ENCODE data around the gene SLC30A4.
"Not testable (repeated sequence)": the region's sequence is repeated elsewhere in the genome, so short reads cannot be mapped to it uniquely, and the experiment has no call there.

SLC30A4 gene

DNA sequence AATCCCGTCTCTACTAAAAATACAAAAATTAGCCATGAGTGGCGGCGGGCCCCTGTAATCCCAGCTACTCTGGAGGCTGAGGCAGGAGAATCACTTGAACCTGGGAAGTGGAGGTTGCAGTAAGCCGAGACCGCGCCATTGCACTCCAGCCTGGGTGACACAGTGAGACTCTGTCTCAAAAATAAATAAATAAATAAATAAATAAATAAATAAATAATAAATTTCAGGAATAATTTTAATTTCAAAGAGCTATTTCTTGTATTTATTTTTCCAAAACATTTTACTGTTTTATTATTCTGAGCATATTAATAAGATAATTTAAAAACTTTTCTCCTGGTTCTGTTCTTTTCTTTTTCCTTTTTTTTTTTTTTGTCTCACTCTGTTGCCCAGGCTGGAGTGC lies 15.4 kb downstream of the SLC30A4 start:
- DNase-seq, result not testable (repeated sequence)

DNA sequence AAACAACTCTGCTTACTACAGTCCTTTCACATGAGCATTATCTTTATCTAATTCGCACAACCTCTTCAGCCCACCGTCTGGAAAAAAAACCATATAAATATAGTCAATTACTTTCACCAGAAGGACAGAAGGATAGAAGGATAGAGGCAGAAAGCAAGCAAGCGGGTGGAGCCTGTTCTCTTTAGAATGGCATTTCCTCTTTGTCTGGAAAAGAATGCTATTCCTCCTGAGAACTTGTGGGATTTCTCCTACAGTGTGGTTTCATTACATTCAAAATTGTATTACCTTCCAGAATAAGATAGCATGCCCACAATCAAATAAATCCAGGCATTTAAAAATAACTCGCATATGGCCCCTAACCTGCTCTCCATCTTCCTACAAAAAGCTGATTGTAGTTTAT lies 23.1 kb downstream of the SLC30A4 start:
- no peak for DNase-seq

DNA sequence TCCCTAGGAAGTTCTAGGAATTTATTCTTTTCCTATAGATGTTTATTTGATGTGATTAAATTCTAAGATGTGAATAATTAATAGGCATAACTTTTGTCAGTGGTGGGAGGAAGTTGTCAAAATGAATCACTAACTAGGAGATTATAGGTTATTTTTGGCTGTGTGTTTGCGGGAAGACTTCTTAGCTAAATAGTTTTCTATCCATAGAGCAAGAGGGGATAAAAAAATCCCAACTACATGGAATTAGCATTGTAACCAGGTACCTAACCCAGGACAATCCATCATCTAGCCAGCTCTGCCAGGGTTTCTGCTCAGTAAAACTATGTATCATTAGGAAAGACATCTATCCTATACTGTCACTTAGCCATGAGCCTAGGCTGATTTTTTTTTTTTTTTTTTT lies 23.9 kb downstream of the SLC30A4 start:
- no peak for DNase-seq

DNA sequence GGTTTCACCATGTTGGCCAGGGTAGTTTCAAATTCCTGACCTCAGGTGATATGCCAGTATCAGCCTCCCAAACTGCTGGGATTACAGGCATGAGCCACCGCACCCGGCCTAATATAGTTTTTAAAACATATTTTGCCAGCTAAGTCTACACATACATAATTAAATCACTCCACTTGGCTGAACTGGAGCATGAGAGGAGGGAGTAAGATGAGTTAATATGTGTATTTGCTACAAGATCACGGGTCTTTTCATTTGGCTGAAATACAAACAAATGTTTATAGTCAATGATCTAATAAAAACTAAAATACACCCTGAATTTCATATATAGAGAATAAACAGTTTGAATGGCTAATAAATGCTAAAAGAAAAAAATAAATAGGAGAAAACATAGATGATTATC lies 25.3 kb downstream of the SLC30A4 start:
- DNase-seq, result no peak

- DNase-seq, result no peak
These were observed 25.9 kb downstream of the SLC30A4 start for GRCh38 chr15:45496658-45497057.

- DNase-seq, result no peak
These were observed 27.0 kb downstream of the SLC30A4 start for GRCh38 chr15:45495588-45495987.

DNA sequence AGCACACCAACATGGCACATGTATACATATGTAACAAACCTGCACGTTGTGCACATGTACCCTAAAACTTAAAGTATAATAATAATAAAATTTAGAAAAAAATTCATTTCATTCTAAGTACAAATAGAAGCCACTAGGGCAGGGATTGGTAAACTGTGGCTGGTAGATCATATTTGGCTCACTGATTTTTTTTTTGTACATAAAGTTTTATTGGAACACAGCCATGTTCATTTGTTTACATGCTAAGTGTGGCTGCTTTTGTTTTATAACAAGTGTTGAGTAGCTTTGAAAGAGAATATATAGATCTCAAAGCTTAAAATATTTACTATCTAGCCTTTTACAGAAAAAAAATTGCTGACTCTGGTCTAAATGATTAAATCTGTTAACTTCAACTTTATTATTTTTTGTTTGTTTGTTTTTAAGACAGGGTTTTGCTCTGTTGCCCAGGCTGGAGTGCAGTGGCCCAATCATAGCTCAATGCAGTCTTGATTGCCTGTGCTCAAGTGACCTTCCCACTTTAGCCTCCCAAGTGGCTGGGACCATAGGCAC lies 32.8 kb downstream of the SLC30A4 start:
- DNase-seq, result no peak

GRCh38 chr15:45486317-45486716 lies 36.2 kb downstream of the SLC30A4 start:
- no peak for DNase-seq

DNA sequence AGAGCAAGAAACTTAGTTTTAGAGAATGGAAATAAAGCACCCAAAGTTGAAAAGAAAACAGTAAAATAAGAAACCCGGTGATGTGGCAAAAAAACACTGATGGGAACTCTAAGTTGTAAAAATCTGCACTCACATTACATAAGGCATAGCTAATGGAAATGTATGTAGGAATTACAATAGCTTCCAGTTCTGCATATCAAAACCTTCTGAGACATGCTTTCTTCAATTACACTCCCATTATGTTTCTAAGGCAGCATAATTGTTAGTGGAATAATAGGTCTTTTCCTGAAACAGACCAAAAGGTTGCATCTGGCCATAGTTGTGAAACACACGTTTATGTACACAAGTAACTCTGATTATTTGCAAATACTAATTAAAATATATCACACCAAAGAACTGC lies 41.4 kb downstream of the SLC30A4 start:
- no peak for DNase-seq

- DNase-seq, result no peak
These were observed 46.1 kb downstream of the SLC30A4 start for GRCh38 chr15:45476410-45476809.

GRCh38 chr15:45474799-45475198 lies 47.8 kb downstream of the SLC30A4 start:
- DNase-seq, result no peak

DNA sequence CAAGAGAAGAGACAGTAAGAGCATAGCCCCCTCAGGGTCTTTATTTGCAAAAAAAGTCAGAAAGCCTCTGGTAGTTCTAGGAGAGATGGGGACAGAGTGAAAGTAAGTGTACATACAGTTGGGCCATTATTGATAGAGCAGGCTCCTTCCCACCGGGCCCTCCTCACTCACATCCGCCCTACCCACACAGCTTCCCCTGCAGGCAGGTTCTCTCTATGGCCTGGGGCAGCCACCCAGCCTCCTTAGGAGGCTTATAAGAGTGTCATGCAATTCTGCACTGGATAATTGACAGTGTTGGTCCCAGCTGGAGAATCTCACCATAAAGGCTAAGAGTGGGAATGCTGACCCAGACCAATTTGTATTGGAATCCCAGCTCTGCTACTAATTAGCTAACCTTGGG lies 49.5 kb downstream of the SLC30A4 start:
- no peak for DNase-seq

GRCh38 chr15:45471151-45471550 lies 51.4 kb downstream of the SLC30A4 start:
- no peak for DNase-seq

DNA sequence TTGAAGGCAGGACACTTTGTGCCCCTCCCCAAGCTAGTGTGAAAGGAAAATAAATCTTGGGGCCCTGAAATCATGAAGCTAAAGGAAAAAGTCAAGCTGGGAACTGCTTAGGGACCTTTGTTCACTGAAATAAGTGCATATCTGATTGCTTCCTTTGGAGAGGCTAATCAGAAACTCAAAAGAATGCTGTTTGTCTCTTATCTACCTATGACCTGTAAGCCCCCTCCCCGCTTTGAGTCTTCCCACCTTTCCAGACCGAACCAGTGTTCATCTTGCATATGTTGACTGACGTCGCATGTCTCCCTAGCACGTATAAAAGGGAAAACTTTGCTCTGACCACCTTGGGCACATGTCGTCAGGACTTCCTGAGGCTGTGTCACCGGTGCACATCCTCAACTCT lies 53.1 kb downstream of the SLC30A4 start:
- DNase-seq, result no peak

- no peak for DNase-seq
These were observed 53.5 kb downstream of the SLC30A4 start for GRCh38 chr15:45469027-45469426.

GRCh38 chr15:45468294-45468693 lies 54.3 kb downstream of the SLC30A4 start:
- DNase-seq, result no peak

DNA sequence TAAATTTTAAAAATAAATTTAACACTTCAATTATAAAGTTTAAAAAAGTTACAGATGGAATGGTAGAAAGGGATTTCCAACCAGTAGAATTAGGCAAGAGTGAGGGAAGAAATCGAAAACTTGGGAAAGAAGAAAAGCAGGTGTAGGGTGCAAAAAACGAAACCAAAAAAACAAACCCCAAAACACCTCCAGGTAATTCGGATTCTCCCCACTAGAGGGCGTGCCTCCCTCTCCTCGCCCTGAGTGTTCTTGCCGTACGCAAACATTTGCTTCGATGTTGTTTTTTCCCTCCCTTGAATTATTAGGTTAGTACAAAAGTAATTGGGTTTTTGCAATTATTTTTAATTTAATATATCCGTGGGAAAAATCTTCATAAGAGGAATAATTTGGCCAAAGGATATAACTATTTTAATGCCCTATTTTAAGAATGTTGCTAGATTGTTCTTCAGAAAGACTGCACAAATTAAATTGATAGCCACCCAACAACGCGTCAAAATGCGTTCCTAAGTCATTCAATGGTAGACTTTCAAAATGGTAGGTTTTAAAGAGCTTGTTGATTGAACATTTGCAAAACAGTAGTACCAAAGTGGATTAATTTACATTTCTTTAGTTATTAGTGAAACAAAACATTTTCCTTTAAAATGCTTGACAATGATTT lies 63.7 kb downstream of the SLC30A4 start:
- DNase-seq, result no peak

GRCh38 chr15:45457641-45458539 lies 64.7 kb downstream of the SLC30A4 start:
- no peak for DNase-seq

- no peak for DNase-seq
These were observed 65.3 kb downstream of the SLC30A4 start for GRCh38 chr15:45457220-45457619.

- DNase-seq, result peak; percentile 33
These were observed 66.1 kb downstream of the SLC30A4 start for GRCh38 chr15:45456212-45457106.

- DNase-seq, result peak; percentile 39
These were observed 67.7 kb downstream of the SLC30A4 start for GRCh38 chr15:45454814-45455213.

- DNase-seq, result no peak
These were observed 71.3 kb downstream of the SLC30A4 start for GRCh38 chr15:45451265-45451664.

Data from GF-D8 (cell line).